ENCODE measurements around the gene MED27.

Gene MED27

DNA sequence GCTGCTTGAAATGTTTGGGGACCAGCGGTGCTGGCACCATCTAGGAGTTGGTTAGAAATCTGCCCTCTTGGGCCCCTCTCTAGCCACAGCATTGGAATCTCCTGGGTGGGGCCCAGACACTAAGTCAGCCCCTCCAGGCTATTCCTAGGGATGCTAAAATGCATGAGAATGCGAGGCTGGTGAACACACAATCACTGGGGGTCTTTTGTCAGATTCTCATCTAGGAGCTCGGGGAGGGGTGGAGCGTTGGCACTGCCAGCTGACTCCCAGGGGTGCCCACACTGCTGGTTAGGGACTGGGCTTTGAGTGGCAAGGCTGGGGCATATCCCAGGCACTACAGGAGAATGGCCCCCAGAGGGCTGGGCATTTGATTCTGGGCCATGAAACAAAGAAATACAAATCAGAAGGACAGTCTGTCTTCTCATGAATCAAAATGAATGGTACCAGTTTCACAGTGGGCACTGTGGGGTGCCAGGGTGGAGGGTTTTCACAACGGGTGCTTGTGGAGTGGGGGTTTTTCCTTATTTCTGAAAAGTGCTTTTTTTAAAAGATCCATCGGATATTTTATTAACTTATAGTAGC, 212.0 kb downstream of the MED27 start:
- TF ChIP-seq, protein P1, sequence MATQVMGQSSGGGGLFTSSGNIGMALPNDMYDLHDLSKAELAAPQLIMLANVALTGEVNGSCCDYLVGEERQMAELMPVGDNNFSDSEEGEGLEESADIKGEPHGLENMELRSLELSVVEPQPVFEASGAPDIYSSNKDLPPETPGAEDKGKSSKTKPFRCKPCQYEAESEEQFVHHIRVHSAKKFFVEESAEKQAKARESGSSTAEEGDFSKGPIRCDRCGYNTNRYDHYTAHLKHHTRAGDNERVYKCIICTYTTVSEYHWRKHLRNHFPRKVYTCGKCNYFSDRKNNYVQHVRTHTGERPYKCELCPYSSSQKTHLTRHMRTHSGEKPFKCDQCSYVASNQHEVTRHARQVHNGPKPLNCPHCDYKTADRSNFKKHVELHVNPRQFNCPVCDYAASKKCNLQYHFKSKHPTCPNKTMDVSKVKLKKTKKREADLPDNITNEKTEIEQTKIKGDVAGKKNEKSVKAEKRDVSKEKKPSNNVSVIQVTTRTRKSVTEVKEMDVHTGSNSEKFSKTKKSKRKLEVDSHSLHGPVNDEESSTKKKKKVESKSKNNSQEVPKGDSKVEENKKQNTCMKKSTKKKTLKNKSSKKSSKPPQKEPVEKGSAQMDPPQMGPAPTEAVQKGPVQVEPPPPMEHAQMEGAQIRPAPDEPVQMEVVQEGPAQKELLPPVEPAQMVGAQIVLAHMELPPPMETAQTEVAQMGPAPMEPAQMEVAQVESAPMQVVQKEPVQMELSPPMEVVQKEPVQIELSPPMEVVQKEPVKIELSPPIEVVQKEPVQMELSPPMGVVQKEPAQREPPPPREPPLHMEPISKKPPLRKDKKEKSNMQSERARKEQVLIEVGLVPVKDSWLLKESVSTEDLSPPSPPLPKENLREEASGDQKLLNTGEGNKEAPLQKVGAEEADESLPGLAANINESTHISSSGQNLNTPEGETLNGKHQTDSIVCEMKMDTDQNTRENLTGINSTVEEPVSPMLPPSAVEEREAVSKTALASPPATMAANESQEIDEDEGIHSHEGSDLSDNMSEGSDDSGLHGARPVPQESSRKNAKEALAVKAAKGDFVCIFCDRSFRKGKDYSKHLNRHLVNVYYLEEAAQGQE (IDR thresholded peaks at IDR 0.05; ENCODE audit: low read depth): no peak
- no peak for TF ChIP-seq ZBTB7A (IDR thresholded peaks at IDR 0.05; ENCODE audit: low read depth)
- no peak for TF ChIP-seq EP300 (IDR thresholded peaks at IDR 0.05; ENCODE audit: borderline replicate concordance)
- no peak for TF ChIP-seq TCF12 (IDR thresholded peaks at IDR 0.05; ENCODE audit: low read depth)
- TF ChIP-seq, protein P2, sequence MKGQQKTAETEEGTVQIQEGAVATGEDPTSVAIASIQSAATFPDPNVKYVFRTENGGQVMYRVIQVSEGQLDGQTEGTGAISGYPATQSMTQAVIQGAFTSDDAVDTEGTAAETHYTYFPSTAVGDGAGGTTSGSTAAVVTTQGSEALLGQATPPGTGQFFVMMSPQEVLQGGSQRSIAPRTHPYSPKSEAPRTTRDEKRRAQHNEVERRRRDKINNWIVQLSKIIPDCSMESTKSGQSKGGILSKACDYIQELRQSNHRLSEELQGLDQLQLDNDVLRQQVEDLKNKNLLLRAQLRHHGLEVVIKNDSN (IDR thresholded peaks at IDR 0.05): no peak
- TF ChIP-seq, protein P3, sequence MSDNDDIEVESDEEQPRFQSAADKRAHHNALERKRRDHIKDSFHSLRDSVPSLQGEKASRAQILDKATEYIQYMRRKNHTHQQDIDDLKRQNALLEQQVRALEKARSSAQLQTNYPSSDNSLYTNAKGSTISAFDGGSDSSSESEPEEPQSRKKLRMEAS (IDR thresholded peaks at IDR 0.05): no peak
- no peak for TF ChIP-seq EGR1 (IDR thresholded peaks at IDR 0.05)
- TF ChIP-seq TEAD4 (IDR thresholded peaks at IDR 0.05): no peak
- TF ChIP-seq RAD21 (IDR thresholded peaks at IDR 0.05; ENCODE audit: low read depth): no peak
- TF ChIP-seq NFIC (IDR thresholded peaks at IDR 0.05): no peak
- TF ChIP-seq CREB1 (IDR thresholded peaks at IDR 0.05; ENCODE audit: low read depth): no peak
- no peak for TF ChIP-seq FOXM1 (IDR thresholded peaks at IDR 0.05; ENCODE audit: borderline replicate concordance, low read depth)
- TF ChIP-seq CEBPB (IDR thresholded peaks at IDR 0.05): no peak
- TF ChIP-seq TAF1 (IDR thresholded peaks at IDR 0.05; ENCODE audit: low read depth): no peak
- no peak for TF ChIP-seq YY1 (IDR thresholded peaks at IDR 0.05; ENCODE audit: low read depth)

DNA sequence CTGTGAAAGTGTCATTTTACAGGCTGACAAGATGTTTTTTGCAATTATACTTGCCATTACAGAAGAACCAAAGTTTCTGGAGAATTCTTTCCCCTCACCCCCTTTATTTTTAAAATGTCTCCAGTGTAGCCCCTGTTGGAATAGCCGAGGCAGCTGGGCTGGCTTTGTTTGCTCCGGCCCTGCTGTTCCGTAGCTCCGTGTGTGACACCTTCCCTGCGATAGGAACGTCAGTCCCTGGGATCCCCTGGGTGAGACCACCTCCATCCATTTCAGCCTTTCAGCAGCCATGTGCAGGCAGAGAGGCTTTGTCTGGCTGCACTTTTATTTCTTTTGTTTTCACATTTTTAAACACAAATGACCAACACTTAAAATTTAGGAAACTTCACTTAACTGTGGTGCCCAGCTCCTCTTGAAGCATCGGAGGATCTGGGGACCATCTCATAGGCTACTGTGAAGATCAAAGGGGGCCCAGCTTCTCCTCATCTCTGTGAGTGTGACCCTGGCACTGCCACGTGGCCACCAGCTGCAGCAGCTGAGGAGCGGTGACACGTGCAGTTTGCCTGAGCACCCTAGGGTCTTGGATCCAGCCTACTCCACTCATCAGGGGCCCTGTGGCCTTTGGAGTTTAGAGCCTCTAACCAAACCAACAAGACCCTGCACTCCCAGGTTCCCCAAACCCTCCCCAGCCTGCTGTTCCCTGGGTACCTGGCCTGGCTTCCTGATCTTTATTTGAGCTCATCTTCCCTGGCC, 214.0 kb downstream of the MED27 start:
- no peak for TF ChIP-seq CEBPB (IDR thresholded peaks at IDR 0.05)
- no peak for TF ChIP-seq TEAD4 (IDR thresholded peaks at IDR 0.05)
- TF ChIP-seq TCF12 (IDR thresholded peaks at IDR 0.05; ENCODE audit: low read depth): no peak
- TF ChIP-seq, protein P2 (IDR thresholded peaks at IDR 0.05): no peak
- TF ChIP-seq ZBTB7A (IDR thresholded peaks at IDR 0.05; ENCODE audit: low read depth): no peak
- TF ChIP-seq NFIC (IDR thresholded peaks at IDR 0.05): no peak
- TF ChIP-seq TAF1 (IDR thresholded peaks at IDR 0.05; ENCODE audit: low read depth): no peak
- TF ChIP-seq RAD21 (IDR thresholded peaks at IDR 0.05; ENCODE audit: low read depth): no peak
- no peak for TF ChIP-seq CREB1 (IDR thresholded peaks at IDR 0.05; ENCODE audit: low read depth)
- no peak for TF ChIP-seq EGR1 (IDR thresholded peaks at IDR 0.05)
- TF ChIP-seq, protein P3 (IDR thresholded peaks at IDR 0.05): no peak
- no peak for TF ChIP-seq EP300 (IDR thresholded peaks at IDR 0.05; ENCODE audit: borderline replicate concordance)
- no peak for TF ChIP-seq FOXM1 (IDR thresholded peaks at IDR 0.05; ENCODE audit: borderline replicate concordance, low read depth)
- no peak for TF ChIP-seq YY1 (IDR thresholded peaks at IDR 0.05; ENCODE audit: low read depth)
- TF ChIP-seq, protein P1 (IDR thresholded peaks at IDR 0.05; ENCODE audit: low read depth): no peak

DNA sequence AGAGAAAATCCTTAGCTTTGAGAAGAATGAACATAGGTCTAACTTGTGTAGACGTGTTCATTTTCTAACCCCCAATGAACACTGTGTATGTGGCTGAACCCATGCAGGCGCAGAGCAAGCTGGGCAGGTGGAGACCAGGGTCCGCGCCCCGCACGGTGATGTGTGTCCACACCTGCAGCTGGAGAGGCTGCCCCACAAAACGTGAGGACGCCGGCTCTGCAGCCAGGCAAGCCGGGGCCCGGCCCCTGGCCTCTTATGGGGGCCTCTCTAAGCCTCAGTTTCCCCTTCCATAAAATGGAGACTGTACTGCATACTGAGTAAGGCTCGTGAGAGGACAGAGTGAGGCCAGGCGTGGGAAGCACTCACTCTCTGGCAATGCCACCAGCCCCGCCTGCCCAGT, 215.1 kb downstream of the MED27 start:
- TF ChIP-seq EGR1 (IDR thresholded peaks at IDR 0.05): no peak
- TF ChIP-seq, protein P2 (IDR thresholded peaks at IDR 0.05): no peak
- no peak for TF ChIP-seq CREB1 (IDR thresholded peaks at IDR 0.05; ENCODE audit: low read depth)

DNA sequence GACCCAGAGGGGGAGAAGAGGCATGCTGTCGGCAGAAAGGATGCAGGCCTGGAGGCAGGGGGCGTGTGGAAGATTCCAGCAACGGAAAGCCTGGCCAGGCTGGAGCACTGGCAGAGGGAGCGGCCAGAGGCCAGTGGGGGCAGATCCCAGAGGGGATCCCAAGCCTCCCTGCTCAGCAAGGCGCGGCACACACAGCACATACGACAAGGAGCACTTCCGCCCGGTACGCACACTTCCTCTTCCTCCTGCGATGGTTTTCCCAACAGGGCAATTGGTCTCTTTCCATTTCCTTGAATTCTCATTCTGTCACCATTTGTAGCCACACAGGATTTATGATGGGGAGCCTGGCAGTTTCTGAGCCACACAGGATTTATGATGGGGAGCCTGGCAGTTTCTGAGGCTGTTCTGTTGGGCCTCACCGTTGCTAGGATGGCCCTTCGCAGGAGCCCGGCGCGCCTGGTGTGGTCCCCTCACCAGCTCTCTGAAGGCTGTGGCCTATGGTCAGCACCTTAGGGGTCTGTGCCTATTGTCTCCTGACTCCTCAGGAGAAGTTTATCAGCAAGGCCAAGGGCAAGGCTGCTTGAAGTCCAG, 216.3 kb downstream of the MED27 start:
- no peak for TF ChIP-seq TCF12 (IDR thresholded peaks at IDR 0.05; ENCODE audit: low read depth)

DNA sequence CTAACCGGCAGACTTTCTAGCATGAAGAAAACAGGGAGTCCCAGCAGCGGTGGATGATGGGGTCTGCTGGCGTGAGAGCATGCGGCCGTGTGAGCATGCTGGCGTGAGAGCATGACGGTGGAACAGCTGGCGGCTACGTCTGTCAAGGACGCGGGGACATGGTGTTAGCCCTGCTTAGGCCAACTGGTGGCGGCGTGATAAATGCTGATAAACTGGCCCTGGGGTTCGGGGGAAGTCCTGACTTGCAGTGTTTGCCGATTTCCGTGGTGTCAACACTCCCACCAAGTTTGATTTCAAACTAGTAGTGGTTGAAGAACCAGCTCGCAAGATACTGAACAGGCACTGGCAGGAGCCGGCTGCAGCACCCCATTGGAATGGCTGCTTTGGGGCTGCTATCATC, 217.4 kb downstream of the MED27 start:
- TF ChIP-seq, protein P2 (IDR thresholded peaks at IDR 0.05): no peak
- no peak for TF ChIP-seq TEAD4 (IDR thresholded peaks at IDR 0.05)
- TF ChIP-seq, protein P1 (IDR thresholded peaks at IDR 0.05; ENCODE audit: low read depth): no peak
- TF ChIP-seq ZBTB7A (IDR thresholded peaks at IDR 0.05; ENCODE audit: low read depth): no peak
- no peak for TF ChIP-seq YY1 (IDR thresholded peaks at IDR 0.05; ENCODE audit: low read depth)
- no peak for TF ChIP-seq TCF12 (IDR thresholded peaks at IDR 0.05; ENCODE audit: low read depth)
- TF ChIP-seq CEBPB (IDR thresholded peaks at IDR 0.05): no peak
- TF ChIP-seq EP300 (IDR thresholded peaks at IDR 0.05; ENCODE audit: borderline replicate concordance): no peak
- TF ChIP-seq RAD21 (IDR thresholded peaks at IDR 0.05; ENCODE audit: low read depth): no peak
- no peak for TF ChIP-seq EGR1 (IDR thresholded peaks at IDR 0.05)
- no peak for TF ChIP-seq TAF1 (IDR thresholded peaks at IDR 0.05; ENCODE audit: low read depth)
- no peak for TF ChIP-seq CREB1 (IDR thresholded peaks at IDR 0.05; ENCODE audit: low read depth)
- TF ChIP-seq, protein P3 (IDR thresholded peaks at IDR 0.05): no peak
- no peak for TF ChIP-seq NFIC (IDR thresholded peaks at IDR 0.05)
- no peak for TF ChIP-seq FOXM1 (IDR thresholded peaks at IDR 0.05; ENCODE audit: borderline replicate concordance, low read depth)

Measured in Ishikawa (cell line).